GM18498 (cell line): Measurements from ENCODE around the gene ITGB7.

Experiments
- ATAC-seq: cut with Tn5 transposase; IDR thresholded peaks from one replicate; pipeline ENCODE4 v1.9.1; 2021; ENCODE audit warnings: mild to moderate bottlenecking, moderate library complexity; ENCODE audit not compliant: unreplicated experiment

The ITGB7 gene

GRCh38 chr12:53199700-53200099, 7.4 kb downstream of the ITGB7 start:
- no peak for ATAC-seq

DNA sequence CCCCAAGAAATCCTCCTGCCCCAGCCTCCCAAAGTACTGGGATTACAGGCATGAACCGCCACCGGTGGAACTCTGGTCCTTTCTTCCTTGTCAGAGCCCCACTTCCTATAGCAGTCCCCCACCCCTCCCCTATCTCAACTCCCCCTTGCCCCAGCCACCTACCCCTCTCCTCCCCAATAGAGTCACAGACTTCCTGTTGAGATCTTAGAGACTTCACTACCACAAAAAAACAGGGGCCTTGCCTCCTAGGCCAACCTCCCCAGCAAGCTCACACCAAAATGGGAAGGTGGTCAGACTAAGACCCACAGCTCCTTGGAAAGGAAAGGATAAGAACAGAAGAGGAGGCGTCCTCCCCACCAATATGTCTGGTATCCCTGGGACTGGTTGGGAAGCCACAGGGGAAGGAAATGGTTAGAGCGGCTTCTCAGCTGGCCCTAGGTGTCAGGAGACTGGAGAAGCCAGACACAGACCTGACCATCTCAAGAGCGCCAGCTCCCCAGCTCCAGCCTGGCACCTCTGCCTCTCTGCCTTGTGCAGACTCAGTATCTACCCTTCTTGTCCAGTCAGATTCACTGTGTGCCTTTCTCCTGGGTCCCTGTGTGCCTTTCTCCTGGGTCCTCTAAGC, 8.5 kb downstream of the ITGB7 start:
- ATAC-seq: no peak

DNA sequence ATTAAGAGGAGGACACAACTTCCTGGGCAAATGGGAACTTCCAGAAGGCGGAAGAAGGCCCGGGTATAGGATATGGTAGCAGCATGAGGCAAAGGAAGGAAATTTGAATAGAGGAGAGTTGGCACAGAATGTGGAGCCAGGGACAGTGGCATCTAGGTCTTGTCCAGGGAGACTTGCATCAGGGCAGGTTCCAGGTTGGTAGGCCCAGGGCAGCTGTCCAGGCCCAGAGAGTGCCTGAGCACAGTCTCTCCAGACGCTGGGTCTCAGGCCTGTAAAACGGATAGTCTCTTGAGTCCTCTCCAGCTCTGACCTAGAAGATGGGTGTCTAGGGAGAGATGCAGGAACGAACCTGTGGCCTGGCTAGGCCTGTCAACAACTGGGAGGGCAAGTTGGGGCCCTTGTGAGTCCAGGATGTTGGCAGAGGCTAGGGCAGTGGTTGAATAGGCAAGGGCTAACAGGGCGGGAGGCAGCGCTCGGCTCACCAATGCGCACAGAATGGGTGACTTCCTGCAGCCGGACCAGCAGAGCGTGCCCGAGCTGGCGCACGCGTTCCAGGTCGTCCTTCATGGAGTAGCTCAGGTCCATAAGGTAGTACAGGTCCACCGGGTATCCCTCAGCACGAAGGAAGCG, 9.9 kb downstream of the ITGB7 start:
- ATAC-seq: no peak

DNA sequence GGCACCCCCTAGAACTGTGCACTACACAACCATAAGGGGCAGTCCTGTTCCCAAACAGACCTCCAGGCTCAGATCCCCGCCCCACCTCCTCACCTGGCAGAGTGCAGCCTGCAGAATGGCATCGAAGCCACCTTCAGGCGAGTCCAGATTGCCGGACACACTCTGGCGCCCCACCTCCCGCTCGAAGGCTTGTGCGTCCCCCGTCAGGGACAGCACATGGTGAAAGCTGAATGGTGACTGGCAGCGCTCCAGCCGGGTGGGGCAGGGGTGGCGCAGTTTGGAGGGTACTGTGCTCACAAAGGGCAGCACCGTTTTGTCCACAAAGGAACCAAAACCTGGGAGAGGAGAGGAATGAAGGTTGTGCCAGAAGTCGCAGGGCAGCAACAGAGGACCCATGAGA, 10.6 kb downstream of the ITGB7 start:
- no peak for ATAC-seq

GRCh38 chr12:53195516-53196420, 11.3 kb downstream of the ITGB7 start:
- no peak for ATAC-seq

DNA sequence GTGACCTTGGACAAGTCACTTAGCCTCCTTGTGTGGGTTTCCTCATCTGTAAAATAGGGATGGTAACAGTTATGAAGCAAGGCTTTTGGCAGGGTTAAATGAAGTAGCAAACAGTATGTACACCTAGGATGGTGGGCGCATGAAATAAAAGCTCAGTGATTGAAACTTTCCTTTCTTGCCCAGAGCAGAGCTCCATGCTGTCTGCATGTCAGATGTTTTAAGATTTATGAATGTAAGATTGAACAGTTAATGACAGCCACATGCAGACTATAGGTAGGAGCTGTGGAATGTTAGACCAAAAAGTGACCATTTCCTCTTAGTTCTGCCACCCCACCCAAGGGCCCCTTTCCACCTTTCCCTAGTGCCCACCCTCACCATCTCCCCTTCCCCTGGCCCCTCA, 12.1 kb downstream of the ITGB7 start:
- no peak for ATAC-seq

GRCh38 chr12:53193985-53194716, 12.9 kb downstream of the ITGB7 start:
- ATAC-seq: no peak

DNA sequence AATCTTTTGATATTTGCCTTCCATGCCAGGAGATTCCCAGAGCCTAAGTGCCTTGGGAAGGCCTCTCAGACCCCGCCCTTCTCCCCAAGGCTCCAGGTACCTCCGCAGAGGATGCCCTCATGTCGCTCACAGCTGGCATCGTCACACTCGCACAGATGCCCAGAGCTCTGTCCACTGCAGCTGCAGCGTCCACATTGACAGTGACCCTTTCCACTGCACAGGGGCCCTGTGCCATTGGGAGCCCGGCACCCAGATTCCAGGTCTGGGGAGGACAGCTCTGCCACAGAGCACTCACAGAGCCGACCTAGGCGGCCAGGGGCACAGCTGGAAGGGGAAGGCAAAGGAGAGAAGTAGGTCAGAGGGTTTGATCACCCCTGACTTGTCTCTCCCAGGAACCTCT, 14.0 kb downstream of the ITGB7 start:
- no peak for ATAC-seq

DNA sequence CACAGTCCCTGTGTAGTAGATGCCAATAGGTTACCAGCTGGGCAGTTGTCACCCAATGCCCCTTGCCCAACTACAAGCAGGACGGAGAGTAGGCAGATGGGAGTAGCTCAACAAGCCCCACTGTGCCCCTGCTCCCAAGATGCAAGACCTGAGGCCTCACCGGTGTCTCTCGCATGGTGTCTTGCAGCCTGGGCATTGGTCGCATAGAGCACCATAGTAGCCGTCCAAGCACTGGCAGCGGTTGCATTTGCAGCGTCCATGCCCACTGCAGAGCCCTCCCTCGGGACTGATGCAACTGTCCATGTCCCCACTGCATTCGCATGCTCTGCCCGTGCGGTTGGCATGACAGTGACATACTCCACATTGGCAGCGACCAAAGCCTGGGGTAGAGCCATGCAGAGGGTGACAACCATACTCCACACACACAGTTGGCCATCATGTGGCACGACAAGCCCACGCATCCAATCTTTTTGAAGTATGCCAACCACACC, 14.5 kb downstream of the ITGB7 start:
- no peak for ATAC-seq

- no peak for ATAC-seq
Observed at GRCh38 chr12:53191885-53192530, 15.0 kb downstream of the ITGB7 start.

GRCh38 chr12:53191096-53191884, 15.8 kb downstream of the ITGB7 start:
- ATAC-seq: no peak

GRCh38 chr12:53190108-53190729, 16.8 kb downstream of the ITGB7 start:
- no peak for ATAC-seq

DNA sequence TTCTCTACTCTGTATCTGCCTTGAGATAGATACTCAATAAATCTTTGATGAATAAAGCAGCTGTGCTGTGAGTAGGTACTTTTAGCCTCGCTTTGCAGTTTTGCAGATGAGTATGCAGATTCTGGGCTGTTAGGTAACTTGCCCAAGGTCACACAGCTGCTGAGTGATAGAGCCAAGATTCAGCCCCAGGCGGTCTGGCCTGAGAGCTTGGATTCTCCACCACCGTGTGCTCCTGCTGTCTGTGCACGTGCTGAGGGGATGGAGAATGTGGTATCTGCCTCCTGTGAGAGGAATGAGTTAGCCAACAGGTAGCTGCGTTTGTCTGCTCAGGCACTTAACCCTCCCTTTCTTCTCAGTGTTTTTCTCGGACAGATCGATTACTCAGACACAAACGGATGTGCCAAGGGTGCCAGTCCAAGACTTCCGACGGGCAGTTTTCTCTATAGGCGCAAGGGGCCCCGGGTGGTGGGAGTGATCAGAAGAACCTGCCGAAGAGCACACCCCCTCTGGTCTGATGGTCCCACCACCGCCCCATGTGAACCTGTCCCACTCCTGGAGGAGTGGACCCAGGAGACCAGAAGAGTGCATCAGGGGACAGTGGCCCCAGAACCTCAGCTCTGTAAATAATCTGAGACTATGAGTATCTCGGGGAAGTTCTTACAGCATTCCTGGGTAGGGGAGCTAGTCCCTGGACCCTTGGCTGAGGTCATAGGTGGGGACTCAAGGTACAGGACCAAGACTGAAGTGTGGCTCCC, 19.7 kb downstream of the ITGB7 start:
- no peak for ATAC-seq

GRCh38 chr12:53186745-53187144, 20.3 kb downstream of the ITGB7 start:
- ATAC-seq: no peak

GRCh38 chr12:53185582-53186153, 21.4 kb downstream of the ITGB7 start:
- no peak for ATAC-seq

GRCh38 chr12:53184828-53185227, 22.2 kb downstream of the ITGB7 start:
- no peak for ATAC-seq

GRCh38 chr12:53182903-53183302, 24.1 kb downstream of the ITGB7 start:
- ATAC-seq: no peak

DNA sequence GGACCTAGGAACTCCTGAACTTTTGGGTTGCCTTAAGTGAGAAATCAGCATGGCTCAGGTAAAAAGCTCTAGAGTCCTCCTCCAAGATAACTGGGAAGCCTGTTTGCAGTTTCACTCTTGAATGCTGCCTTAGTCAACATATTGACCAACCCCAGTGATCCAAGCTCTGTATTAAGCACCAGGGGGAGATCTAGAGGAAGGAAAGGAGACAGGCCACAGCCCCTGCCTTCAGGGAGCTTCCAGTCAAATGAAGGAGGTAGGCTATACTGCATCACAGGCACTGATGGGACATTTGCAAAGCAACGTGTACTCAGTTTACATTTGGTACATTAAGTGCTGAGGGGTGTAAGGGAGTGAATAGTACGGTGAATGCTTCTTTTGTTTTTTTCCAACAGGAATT, 25.1 kb downstream of the ITGB7 start:
- no peak for ATAC-seq
